GM21528 (cell line): ENCODE data around the gene GGT6.
"Not testable (repeated sequence)": the region's sequence is repeated elsewhere in the genome, so short reads cannot be mapped to it uniquely, and the experiment has no call there.

ENCODE experiments used
- ATAC-seq: cut with Tn5 transposase; IDR thresholded peaks from one replicate; pipeline ENCODE4 v1.9.1; 2021; ENCODE audit warnings: mild to moderate bottlenecking, moderate library complexity; ENCODE audit not compliant: unreplicated experiment, low FRiP score

Gene GGT6

GRCh38 chr17:4560421-4560820, at the start of gene GGT6:
TSS of gene GGT6 (minus strand) at chr17:4560577. CDS start at chr17:4560521, 56 bp downstream.
- no peak for ATAC-seq

- ATAC-seq = no peak
Observed at GRCh38 chr17:4610162-4610561, 49.8 kb upstream of the GGT6 start.

- no peak for ATAC-seq
Observed at GRCh38 chr17:4609761-4610160, 49.4 kb upstream of the GGT6 start.

- ATAC-seq = no peak
Observed at GRCh38 chr17:4607773-4608187, 47.4 kb upstream of the GGT6 start.

GRCh38 chr17:4607261-4607741, 46.9 kb upstream of the GGT6 start:
- ATAC-seq = no peak

GRCh38 chr17:4605826-4606225, 45.4 kb upstream of the GGT6 start:
- no peak for ATAC-seq

GRCh38 chr17:4604736-4605135, 44.4 kb upstream of the GGT6 start:
- not testable (repeated sequence) for ATAC-seq

GRCh38 chr17:4604111-4604644, 43.8 kb upstream of the GGT6 start:
- ATAC-seq = no peak

- no peak for ATAC-seq
Observed at GRCh38 chr17:4602041-4602440, 41.7 kb upstream of the GGT6 start.

- no peak for ATAC-seq
Observed at GRCh38 chr17:4601326-4601725, 40.9 kb upstream of the GGT6 start.

GRCh38 chr17:4600563-4600962, 40.2 kb upstream of the GGT6 start:
- no peak for ATAC-seq

- ATAC-seq = no peak
Observed at GRCh38 chr17:4599505-4600281, 39.3 kb upstream of the GGT6 start.

GRCh38 chr17:4598776-4599504, 38.6 kb upstream of the GGT6 start:
- no peak for ATAC-seq

- ATAC-seq = no peak
Observed at GRCh38 chr17:4597975-4598374, 37.6 kb upstream of the GGT6 start.

- ATAC-seq = no peak
Observed at GRCh38 chr17:4596636-4597380, 36.4 kb upstream of the GGT6 start.

- ATAC-seq = not testable (repeated sequence)
Observed at GRCh38 chr17:4595685-4596342, 35.4 kb upstream of the GGT6 start.

GRCh38 chr17:4594931-4595684, 34.7 kb upstream of the GGT6 start:
- no peak for ATAC-seq

- no peak for ATAC-seq
Observed at GRCh38 chr17:4594406-4594805, 34.0 kb upstream of the GGT6 start.

GRCh38 chr17:4593021-4593421, 32.6 kb upstream of the GGT6 start:
- ATAC-seq = no peak
